Stimulated activated CD8-positive, alpha-beta memory T cell treated with anti-CD3 and anti-CD28 coated beads, Interleukin-4, amount 100 ng/mL, for 4 hours (primary cell): ENCODE results near the gene CLCN6.

Experiments used
- DNase-seq, 2 donors: peaks; one replicate each; pipeline ENCODE4 v3.0.0-alpha.2; 2020; ENCODE audit warnings: low read depth in 2 of 2, low spot score in 1 of 2

Gene CLCN6

DNA sequence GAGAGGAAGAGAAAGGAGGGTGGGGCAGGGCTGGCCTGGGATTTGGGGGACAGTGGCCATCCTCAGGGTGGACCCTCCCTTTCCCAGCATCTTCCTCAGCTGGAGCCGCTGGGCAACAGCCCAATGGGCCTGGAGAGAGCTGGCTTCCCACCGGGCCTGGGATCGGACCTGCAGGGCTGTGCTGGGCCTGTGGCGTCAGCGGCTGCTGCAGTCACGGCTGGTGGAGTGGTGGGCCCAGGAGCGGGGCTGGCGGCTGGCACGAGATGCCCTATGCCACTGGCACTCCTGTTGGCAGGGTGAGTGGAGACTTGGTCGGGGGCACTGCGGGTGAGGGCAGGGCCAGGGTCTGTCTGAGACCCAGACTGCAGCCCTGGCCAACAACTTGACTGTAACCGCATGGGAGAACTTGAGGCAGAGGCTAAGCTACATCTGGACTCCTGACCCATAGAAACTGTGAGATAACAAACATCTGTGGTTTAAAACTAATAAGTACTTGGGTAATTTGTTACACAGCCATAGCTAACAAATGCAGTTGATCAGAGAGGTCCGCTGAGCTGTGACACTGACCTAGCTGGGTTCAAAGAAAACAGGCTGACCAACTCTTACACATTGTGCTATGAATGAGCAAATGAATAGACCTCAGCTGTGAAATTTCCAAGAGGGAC is 26.1 kb upstream of the CLCN6 start:
- DNase-seq = no peak

DNA sequence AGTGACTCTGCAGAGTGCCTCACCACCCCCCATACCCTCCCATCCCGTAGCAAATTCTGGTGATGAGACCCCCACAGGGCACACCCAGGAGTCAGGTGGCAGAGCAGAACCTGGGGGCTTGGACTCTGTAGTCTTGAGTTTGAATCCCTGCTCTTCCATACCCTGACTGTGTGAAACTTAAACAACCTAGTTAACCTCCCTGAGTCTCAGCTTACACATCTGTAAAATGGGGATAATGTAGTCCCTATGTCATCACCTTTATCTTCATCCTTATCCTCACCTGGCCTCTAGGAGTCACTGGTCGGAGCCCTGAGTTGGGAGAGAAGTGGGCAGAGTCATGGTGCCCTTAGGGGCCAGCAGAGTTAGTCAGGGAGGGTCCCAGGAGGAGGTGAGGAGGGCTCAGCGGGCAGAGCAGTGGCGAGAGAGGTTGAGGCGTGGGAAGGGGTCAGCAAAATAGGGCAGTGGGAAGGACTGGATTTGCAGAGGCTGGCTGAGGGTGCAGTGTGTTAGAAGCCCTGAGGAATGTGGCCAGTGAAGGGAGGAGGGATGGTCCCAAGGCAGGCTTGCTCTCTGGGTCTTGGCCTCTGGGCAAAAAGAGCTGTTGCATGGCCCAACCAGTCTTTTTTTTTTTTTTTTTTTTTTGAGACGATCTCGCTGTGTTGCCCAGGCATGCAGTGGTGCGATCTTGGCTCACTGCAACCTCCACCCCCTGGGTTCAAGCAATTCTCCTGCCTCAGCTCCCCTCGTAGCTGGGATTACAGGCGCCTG is 25.4 kb upstream of the CLCN6 start:
- no peak for DNase-seq

DNA sequence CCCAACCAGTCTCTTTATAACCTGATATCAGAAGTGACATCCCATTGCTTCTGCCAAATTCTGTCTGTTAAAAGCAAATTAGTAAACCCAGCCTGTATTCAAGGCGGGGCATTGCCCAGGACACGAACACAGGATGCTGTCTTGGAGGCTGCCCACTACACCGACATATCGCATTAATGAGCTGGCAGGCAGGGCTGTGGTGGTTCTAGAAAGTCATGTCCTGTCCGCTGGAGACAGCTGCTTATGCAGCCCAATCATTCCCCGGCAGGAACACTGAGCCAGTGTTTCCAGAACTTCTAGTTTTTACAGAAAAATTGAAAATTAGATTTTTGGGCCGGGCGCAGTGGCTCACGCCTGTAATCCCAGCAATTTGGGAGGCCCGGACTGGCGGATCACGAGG is 24.7 kb upstream of the CLCN6 start:
- DNase-seq = no peak

DNA sequence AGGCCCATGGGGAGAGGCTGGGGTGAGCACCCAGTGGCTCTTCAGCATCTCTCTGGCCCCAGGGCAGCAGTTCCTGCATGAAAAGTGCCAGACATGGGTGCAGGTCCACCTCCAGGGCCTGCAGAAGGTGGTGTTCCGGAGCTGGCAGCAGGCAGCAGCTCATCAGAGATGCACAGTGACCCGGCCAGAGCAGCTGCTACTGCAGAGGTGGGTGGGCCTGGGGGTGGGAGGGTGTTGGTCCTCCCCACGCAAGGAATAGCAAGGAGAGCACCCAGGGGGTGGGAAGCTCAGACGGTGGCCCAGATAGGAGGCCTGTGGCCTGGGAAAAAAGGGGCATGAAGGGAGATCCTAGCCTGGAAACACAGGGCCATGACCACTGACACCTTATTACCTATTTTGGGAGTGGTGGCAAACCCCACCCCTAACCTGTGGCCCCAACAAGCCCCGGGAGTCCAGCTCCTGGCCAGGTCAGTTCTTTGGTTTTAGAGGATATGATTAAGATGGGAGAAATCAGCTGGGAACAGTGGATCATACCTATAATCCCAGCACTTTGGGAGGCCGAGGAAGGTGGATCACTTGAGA is 23.8 kb upstream of the CLCN6 start:
- no peak for DNase-seq

DNA sequence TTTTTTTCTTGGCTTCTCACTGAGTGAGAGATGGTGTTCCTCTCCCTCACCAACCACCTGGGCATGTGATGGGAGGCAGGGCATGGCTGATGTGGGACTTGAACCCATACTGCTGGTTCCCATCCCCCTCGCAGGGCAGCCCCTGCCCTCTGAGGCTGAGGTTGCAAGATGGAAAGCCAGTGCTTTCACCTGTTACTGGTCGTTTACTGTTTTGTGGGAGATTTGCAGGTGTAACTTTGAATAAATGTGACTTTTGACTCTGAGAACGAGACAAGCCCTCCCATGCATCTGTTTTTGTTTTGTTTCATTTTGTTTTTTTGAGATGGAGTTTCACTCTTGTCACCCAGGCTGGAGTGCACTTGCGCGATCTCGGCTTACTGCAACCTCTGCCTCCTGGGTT is 22.4 kb upstream of the CLCN6 start:
- DNase-seq = no peak

DNA sequence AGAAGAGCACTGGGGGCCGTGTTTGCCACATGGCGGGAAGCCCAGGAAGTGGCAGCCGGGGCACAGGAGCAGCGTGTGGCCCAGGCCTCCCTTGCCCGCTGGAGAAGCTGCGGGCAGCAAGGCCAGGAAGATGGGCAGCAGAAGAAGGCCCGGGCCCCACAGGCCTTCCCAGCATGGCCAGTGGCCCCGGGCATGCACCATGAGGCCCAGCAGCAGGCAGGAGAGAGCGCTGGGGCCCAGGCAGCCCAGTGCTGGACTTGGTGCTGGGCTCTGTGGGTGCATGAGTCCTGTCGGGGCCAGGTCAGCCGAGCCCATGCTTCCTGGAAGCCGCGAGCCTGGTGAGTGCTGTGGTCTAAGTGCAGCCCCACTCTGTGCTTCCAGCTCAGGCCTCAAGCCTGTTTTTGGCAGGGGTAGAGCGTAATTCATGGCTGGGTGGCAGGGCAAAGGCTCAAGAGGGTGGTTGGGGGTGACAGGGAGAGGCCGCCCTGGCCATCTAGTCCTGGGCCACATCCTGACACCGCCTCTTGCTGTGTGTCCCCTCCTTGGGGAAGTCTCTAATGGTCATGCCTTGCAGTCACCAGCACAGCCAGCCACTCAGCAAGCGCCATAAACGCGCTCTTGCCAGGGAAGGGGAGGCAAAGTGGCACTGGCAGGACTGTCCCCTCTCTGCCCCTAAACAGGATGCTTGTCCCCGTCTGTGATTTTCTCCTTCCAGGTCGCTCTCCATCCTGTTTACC is 21.6 kb upstream of the CLCN6 start:
- DNase-seq = no peak

DNA sequence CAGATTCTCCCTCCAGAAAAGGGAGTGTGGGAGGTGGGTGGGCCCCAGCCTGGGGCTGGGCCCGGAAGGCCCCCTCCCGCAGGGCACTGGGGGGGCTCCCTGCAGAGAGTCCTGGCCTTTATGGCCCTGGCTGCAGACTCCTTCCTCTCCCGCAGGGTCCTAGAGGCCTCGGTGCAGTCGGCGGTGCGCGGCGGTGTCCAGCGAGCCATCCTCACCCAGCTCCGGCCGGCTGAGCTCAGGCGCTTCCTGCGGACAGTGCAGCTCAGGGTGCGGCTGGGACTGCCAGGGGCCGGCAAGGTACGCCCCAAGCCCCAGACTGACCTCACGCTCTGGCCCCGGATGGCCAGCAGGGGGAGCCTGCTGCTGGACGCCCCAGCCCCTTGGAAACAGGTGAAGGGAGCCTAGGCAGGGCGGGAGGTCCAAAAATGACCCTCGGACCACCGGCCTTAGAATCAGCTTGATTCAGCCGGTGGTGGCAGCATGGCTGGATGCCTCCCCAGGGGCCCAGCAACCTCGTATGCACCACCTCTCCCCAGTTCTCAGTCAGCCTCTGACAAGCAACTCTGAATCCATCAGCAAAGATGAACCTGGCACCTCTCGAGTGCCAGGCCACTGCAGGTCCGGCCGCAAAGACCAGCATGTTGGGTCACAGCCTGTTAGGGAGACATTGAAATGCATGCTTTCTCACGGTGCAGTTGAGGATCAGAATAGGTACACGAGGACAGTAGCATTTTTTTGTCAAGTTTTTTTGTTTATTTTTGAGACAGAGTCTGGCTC is 20.8 kb upstream of the CLCN6 start:
- no peak for DNase-seq

DNA sequence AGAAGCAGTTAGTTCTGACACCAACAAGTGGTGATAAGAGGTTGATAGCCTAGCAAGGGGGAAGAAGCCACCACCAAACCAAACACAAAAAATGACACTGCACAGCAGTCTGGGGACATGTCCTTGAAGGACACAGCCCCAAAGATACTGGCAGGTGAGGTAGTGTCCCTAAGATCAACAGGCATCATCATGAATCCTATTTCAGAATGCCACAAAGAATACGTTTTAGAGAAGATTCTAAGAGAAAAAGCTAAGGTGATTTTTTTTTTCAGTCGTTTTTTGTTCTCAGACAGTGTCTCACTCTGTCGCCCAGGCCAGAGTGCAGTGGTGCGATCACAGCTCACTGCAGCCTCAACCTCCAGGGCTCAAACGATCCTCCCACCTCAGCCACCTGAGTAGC is 19.8 kb upstream of the CLCN6 start:
- no peak for DNase-seq

DNA sequence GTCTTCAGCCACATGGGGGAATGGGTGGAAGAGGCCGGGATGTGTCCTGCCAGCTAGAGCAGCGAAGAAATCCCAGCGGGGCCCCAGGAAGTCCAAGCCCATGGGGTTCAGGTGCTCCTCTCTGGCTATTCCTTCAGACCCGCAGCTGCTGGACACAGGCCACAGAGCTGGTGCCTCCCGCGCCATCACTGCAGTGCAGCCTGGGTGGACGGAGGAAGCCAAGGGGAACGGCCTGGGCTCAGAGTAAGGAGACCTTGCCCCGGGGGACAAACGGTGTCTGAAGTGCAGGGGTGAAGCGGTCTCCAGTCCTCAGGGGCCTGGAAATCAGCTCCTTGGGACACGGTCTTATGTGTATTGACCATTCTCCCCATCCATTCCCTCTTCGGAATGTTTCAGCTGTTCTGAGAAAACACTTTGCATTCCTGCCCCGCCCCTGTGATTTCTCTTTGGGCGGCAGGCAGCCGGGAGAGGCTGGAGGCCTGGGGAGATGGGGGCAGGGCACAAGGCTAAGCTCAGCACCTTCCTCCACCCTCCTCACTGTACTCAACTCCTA is 18.7 kb upstream of the CLCN6 start:
- DNase-seq = no peak

DNA sequence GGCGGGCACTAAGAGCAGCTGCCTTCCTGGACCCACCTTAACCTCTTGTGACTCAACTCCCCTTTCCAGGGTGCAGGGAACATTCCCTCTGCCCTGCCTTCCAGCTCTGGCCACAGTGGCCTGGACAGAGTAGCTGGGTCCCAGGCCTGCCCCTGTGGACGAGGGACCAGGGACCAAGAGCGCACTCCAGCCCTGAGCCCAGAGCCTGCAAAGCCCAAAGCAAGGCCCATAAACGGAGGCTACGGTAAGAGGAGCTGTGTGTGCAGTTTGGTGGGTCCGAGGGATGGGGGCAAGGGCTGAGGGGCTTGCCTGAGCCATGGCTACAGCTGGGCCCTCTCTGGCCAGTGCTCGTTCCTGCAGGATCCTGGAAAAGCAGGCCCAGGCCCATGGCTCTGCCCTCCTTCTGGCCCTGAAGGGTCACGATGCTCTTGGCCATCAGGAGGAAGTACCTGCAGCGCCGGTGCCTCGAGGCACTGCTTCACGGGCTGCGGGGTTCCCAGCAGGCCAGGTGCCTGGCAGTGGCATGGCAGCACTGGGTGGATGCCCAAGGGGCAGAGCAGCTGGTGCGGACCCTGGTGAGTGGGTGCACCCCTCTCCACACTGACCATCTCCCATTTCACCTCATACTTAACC is 18.1 kb upstream of the CLCN6 start:
- no peak for DNase-seq

DNA sequence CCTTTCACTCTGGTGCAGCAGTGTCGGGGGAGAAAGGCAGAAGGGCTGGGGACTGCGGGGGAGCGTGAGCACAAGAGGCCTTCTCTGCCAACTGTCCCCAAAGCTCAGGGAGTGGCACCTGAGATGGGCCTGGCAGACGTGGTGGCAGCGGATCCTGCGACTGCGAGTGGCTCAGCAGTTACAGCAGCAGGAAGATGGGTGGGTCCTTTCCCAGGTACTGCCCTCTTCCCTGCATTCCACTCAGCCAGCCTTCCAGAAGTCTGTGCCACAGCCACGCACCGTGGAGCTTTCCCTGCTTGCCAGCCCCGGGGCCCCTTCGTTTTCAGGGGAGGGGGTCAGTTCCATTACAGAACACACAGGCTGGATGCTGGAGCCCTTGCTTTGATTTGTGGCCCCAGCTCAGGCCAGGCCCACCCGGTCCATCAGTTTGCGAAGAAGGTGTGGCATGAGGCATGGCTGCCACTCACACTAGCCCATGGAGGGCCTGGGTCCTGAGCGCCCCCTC is 17.4 kb upstream of the CLCN6 start:
- no peak for DNase-seq

DNA sequence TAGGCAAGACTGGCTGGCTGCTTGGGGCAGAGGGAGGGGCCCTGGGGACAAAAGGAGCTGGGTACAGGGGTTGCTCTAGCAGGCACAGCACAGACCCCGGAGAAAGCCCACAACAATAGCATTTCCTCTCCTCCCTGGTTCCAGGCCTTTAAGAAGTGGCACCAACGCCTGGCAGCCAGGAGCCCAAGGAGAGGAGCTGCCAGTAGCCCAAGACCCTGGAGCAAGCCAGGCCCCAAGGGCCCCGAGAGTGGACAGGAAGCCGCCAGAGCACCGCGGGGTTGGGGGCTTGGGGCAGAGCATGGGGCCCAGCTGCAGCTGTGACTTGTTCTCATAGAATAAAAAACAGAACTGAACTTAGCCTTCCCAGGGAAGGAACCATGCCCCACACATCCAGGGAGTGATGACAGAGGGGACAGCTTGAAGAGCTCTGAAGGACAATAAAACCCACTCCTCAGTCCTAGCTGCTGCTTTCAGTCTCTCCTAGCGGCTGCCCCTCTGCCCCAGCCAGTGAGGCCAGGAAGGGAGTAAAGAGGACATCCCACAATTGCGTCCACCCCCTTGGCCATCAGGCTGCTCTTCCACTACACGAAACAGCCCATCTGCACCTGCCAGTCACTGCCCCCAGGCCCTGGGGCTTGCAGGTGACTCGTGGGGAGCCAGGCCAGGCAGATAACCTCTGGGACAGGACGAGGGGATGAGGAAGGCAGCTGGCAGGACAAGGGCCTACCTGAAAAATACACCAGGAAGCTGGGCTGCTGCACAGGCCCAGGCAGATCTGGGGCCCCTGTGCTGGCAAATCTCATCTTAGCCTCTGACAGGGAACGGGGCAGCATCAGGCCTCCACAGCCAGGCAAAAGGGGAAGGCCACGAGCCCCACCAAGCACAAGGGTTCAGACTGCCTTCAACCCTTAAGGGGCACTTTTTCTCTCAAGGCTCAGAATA is 16.6 kb upstream of the CLCN6 start:
- no peak for DNase-seq

DNA sequence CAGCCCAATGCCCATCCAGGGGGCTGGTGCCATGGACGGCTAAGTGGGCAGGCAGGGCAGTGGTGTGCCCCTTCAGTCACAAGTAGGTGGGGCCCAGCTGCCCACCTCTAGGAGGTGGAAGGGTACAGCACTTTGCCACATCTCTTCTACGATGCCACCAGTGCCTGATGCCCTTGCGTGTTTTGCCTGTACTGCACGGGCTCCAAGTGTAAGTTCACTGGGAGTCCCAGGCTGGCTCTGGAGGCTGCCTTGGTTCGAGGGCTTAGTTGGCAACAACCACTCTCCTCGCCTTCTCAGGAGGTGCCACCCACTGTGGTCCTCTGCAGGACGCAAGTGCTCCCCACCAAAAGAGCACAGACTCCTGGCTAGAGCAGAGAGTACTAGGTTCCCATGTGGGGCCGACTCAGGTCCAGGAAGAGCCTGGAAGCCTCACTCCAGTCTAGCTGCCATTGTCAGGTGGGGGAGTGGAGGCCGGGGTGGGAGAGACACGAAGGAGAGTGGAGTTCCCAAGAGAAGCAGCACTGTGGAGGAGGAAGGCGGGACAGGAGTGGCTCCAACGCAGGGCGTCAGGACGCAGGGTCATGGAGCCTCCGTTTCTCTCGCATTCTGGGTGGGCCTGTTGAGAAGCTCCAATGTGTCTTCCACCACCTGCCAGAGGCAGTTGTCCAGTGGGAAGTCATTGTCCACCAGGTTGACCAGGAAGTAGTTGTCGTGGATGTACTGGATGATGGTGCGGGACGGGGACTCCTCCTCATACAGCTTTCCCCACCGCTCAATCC is 15.7 kb upstream of the CLCN6 start:
- no peak for DNase-seq

DNA sequence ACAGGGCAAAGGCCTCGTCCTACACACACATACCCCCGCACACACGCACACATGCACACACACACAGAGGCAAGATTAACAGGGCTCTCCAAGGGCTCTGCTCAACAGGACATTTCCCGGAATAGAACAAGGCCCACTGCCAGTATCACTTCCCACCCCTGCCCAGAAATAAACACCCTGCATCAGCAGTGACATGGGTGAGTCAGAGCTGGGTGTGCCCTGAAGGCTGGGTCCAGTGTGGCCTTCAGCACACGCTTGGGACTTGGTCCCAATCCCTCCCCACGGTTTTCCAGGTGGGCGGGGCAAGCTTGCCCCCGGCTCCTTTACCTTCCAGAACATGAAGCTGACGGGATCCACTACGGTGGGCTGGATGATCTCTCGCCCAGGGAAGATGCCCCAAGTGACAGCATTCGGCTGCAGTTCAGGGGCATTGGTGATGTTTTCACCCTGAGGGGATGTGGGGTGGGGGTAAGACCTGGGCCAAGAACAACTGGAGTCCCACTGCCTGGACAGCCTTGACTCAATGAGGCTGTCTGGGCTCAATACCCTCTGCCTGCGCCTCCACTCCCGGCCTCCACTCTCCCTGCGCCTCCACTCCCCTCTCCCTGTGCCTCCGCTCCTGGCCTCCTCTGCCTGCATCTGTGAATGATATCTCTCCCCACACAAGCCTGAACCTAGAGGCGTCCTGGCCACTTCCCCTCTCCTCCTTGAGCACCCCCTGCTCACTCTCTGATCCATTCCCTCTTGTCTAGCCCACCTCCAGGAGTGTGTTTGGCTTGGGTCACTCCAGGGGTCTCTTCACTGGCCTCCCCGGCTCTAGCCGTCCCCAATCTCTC is 14.9 kb upstream of the CLCN6 start:
- no peak for DNase-seq

DNA sequence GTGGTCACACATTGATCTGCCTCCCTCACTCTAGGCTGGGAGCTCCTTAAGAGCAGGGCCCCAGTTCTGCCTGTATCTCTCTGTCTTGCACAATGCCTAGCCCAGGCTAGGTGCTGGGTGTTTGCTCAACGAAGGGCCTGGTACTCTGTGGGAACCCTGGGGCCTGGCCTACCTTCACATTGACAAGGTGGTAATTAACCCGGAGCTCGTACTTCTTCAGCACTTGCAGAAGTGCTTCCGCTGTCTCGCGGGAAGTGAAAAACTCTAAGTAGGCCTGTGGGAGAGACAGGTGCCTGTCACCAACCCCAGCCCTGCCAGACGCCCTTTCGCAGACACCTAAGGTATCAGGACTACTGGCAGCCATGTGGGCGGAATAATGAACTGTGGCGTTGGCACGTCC is 13.9 kb upstream of the CLCN6 start:
- no peak for DNase-seq

DNA sequence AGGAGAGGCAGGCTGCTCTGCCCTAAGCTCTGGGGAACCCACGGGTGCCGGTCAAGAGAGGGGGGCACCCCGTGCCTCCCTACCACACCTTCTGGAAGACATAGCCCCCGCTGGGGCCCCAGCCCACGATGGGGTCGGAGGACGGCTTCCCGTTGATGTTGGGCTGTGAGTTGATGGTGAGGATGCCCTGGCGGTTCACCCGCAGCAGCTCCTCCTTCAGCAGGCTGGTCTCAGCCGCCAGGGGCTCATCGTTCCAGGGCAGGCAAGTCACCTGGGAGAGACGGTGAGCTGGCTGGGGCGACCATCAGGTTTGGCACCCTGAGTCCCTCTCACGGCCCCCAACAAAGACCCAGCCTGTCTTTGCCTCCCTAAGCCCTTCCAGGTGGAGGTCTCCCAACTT is 12.2 kb upstream of the CLCN6 start:
- DNase-seq = no peak

DNA sequence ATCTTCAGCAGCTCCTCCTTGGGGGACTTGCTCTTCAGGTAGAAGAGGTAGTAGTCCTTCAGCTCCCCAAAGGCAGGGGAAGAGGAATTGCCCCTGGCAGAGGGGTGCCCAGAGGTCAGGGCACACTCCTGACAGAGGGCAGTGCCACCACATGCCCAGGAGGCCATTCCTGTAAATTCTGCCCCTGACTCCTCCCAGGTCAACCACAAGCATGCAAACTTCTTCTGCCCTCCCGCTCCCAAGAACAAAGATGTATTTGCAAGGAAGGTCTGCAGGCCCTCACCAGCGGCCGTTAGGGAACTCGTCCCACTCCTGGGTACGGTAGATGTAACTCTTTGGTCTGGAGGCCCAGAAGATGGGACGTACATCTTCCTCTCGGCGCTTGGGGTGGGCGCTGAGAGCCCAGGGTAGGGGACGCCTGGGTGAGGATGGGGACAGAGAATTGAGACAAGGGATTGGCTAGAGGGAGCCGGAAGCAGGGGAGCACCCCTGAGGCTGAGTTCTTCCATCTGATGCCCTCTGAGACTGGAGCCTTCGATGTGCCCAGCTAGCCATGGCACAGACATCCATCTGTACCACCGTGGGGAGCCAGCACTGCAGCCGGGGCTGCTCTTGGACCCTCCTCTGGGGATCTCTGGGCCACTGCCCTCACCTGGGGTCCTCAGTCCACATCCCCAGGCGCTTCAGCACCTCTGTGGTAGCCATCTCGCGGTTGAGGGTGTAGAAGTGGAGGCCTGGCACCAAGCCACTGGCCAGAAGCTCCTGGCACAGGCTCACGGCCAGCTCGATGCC is 11.3 kb upstream of the CLCN6 start:
- no peak for DNase-seq
